HTERT RPE-1 (cell line): ENCODE measurements around the gene TCF21.

Experiments
- in situ Hi-C: fragments of 300-500 bp; cut with MboI; formaldehyde crosslinking; loops from 4 replicates; pipeline ENCODE4 v1.14.3; 2020; ENCODE audit warnings: low sequenced_read_pairs

Gene TCF21

DNA sequence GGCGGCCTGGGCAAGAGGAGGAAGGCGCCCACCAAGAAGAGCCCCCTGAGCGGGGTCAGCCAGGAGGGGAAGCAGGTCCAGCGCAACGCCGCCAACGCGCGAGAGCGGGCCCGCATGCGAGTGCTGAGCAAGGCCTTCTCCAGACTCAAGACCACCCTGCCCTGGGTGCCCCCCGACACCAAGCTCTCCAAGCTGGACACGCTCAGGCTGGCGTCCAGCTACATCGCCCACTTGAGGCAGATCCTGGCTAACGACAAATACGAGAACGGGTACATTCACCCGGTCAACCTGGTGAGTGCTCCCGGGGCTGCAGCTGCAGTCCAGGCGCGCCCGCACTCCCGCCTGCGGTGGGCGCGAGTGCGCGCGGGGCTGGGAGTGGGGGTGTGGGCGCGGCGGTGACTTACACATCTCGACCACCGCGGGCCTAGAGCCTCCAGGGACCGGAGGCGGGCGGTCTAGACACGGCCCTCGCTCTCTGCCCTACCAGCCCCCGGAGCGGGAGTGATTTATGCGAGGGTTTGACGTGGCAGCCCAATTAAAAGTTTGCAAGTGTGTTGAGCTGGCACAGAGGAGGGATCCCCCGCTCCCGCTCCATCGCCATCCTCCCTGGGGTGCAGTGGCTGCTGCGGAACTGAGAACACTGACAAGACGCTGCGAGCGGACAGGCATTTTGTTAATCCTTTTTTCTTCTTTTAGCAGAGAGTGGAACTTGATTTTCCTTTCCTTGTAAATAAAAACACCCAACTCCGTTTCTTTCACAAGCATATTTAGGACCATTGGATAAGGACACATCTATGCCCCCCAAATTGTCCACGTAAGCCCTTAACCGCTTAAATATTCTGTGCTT is 867 bp downstream of the TCF21 start:
- in situ Hi-C loops = no loop called here

GRCh38 chr6:133890711-133891148 is 1.8 kb downstream of the TCF21 start:
- in situ Hi-C loops = no loop called here

- in situ Hi-C loops = no loop called here
Observed at GRCh38 chr6:133891149-133891926, 2.4 kb downstream of the TCF21 start.

GRCh38 chr6:133891927-133892812 is 3.3 kb downstream of the TCF21 start:
- in situ Hi-C loops = no loop called here

DNA sequence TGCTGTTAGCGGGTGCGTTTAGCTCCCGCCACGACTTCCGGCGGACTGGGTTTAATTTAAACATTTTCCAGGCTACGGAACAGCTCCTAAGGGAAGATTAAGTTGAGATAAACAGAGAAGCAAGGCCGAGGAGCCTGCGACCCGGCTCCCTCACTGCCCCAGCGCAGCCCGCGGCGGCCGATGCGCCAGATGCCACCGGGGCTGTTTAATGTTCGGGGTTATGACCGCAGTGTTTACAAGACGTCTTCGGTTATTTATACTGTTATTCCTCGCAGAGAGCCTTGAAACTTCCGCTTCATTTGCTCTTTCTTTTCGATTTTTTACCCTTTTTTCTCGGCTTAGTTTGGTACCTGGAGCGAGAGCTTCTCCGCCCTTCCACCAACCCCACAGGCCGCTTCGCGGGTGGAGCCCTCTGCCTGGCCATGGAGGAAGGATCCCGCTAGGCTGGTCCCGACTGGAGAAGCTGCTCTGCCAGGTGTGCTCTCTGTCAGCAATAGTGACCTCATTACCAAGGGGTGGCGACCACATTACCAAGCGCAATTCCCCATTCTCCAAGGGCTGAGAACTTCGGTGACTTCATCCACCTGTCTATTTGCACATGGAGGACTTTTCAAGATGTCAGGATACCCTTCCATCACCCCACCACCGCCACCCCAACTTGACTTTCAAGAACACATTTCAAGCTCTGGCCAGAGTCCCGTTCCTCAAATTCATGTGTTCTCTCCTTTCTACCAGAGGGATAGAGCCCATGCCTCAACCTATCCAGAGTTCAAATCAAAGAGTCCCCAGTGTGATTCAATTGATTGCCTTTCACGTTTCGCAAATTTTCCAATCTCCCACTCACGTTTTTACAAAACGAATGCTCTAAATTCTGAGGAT is 4.1 kb downstream of the TCF21 start:
- in situ Hi-C loops = no loop called here

GRCh38 chr6:133893946-133894345 is 5.0 kb downstream of the TCF21 start:
- in situ Hi-C loops = no loop called here

DNA sequence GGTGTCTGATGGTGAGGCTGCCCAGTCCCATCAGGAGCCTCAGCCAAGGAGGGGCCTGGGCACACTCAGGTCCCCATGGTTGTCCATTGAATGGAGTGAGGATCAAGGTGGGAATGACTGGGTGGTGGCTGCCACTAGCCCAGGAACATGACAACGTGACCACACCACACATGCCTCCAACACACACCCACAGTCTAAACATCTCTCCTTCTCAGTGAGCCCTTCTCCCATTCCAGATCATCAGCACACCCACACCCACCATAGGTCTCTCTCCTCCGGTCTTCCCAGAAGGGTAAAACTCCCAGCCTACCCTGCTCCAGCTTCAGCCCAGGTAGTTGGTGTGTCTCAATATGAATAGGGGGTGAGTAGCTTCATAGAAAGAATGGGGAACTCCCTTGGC is 5.5 kb downstream of the TCF21 start:
- in situ Hi-C loops = no loop called here

DNA sequence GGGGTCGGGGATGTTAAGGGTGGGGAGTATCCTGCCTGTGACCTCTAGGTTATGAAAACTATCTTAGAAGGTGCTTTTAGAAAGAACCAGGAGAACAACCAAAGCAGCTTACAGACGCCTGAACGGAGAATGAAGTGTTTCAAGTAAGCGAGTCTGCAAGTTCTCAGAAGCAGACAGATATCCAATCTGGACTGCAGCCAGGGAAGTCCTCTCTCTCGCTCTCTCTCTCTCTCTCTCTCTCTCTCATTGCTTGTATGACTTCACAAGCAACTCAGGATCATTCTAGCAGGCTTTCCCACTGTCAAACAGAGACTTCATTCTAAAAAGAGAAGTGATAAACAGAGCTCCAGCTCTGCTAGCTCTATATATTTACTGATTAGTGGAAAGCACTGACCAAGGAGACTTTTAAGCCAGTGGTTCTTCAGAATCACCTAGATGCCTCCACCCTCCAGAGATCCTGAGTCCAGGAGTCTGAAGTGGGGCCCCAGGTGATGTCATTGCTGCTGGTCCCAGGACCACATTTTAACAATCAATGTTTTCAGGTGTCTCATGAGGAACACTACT is 6.0 kb downstream of the TCF21 start:
- in situ Hi-C loops = no loop called here

GRCh38 chr6:133895573-133896343 is 6.8 kb downstream of the TCF21 start:
- in situ Hi-C loops = no loop called here

DNA sequence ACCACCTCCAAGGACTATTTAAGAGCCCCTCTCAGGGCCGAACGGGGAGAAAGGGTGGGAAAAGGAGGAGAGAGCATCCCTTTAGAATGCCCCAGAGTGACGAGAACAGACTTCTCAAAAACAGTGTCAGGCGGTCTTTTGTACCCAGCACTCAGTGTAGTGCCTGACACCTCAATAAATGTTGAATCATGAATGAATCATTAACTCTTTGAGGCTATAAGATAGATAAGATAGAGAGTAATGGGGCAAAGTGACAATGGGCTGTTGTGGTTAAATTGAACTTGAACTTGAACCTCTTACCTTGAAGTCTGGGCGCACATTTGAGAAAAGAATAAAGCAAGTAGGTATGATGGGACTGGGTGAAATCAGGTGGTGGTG is 7.4 kb downstream of the TCF21 start:
- in situ Hi-C loops = no loop called here

DNA sequence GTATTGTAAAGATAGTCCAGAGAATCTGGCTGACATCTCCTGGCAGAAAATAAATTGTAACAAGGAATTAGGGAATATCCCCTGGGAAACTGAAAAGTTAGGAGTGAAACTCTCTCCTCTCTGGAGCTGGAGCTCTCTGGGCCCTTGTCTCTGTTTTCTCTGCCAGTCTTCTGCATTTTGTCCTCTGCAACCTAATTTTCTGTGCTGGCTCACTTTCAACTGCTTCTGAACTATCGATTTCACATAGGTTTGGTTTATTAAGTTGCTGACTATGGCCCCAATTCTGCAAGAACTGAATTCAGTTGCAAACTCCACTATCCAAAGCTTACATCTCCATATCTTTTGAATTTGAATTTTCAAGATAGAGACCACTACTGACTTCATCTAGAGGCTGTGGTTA is 9.3 kb downstream of the TCF21 start:
- in situ Hi-C loops = no loop called here

GRCh38 chr6:133899556-133899955 is 10.6 kb downstream of the TCF21 start:
- in situ Hi-C loops = no loop called here

DNA sequence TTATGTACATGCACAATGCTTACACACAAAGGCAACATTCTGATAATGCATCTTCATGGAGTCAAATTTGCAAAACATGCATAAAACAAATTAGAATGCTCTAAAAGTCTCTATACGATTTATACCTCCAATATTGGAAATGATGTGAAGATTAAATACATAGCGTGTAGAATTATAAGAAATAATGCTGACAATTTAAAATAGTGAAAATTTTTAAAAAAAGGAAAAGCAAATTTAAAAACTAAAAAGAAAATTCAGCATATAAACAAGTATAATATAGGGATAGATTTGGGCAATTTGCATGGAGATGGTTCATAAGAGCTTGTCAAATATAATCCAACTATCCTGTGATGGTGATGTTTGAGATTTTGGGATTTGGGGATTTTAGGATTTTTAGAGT is 14.9 kb downstream of the TCF21 start:
- in situ Hi-C loops = loop anchor here (25.0 kb wide), 1 partner anchor 342 kb away; no protein-coding TSS in a partner anchor

GRCh38 chr6:133906050-133906449 is 17.1 kb downstream of the TCF21 start:
- in situ Hi-C loops = loop anchor here (25.0 kb wide), 1 partner anchor 344 kb away; no protein-coding TSS in a partner anchor

DNA sequence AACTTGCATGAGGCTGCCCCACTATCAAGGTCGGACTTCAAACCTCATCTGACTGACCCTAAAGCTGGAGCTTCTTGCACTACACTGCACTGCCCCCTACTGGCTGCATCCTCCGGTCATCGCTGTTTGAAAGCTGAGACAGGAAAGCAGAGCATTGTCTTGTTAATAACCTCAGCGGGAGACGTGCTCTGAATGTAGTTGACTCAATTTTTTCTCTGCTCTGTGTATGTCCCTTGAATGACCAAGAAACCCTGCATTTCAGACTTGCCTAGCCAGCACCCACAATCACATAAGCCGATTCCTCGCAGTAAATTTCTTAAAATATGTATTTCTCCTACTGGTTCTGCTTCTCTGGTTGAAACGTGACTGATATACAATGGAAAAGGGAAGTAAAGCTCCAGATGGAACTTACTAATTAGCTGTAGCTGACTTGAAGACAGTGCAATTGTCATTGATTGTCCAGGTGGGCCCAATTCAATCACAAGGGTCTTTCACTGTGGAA is 27.8 kb downstream of the TCF21 start:
- in situ Hi-C loops = loop anchor here (25.0 kb wide), 1 partner anchor 354 kb away; no protein-coding TSS in a partner anchor

DNA sequence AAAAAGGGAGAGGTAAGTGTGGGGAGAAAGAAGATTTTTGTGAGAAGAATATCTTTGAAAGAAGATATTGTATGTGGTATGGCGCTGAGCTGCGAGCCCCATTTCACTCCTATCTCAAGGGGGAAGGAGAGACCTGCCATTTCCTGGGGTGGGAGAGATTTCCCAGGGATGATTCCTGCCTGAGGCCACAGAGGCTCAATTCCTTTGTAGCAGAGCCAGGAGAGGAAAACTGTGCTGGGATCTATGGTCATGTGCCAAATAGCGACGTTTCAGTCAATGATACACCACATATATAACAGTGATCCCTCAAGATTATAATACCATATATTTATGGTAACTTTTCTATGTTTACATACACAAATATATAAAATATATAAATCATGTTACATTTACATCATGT is 28.9 kb downstream of the TCF21 start:
- in situ Hi-C loops = loop anchor here (25.0 kb wide), 1 partner anchor 355 kb away; no protein-coding TSS in a partner anchor

GRCh38 chr6:133918208-133918930 is 29.5 kb downstream of the TCF21 start:
- in situ Hi-C loops = loop anchor here (25.0 kb wide), 1 partner anchor 356 kb away; no protein-coding TSS in a partner anchor

GRCh38 chr6:133919362-133919761 is 30.4 kb downstream of the TCF21 start:
- in situ Hi-C loops = loop anchor here (25.0 kb wide), 1 partner anchor 357 kb away; no protein-coding TSS in a partner anchor
